Measurements from ENCODE around the gene ADAMTSL1.

The ADAMTSL1 gene

GRCh38 chr9:18611971-18612370 is 138.0 kb downstream of the ADAMTSL1 start:
- peak; percentile 67 for DNase-seq

- no peak for DNase-seq
Observed at GRCh38 chr9:18614116-18614515, 140.2 kb downstream of the ADAMTSL1 start.

GRCh38 chr9:18614651-18615050 is 140.7 kb downstream of the ADAMTSL1 start:
- DNase-seq = no peak

GRCh38 chr9:18616976-18617375 is 143.0 kb downstream of the ADAMTSL1 start:
- no peak for DNase-seq

- no peak for DNase-seq
Observed at GRCh38 chr9:18617759-18618158, 143.8 kb downstream of the ADAMTSL1 start.

GRCh38 chr9:18618862-18619261 is 144.9 kb downstream of the ADAMTSL1 start:
- no peak for DNase-seq

- DNase-seq = no peak
Observed at GRCh38 chr9:18622186-18622836, 148.4 kb downstream of the ADAMTSL1 start.

- DNase-seq = no peak
Observed at GRCh38 chr9:18623221-18624079, 149.5 kb downstream of the ADAMTSL1 start.

GRCh38 chr9:18626046-18626698 is 152.2 kb downstream of the ADAMTSL1 start:
- DNase-seq = no peak

GRCh38 chr9:18629136-18629535 is 155.2 kb downstream of the ADAMTSL1 start:
- DNase-seq = no peak

GRCh38 chr9:18632632-18633403 is 158.9 kb downstream of the ADAMTSL1 start:
- DNase-seq = no peak

- no peak for DNase-seq
Observed at GRCh38 chr9:18636781-18637180, 162.8 kb downstream of the ADAMTSL1 start.

GRCh38 chr9:18638371-18639249 is 164.7 kb downstream of the ADAMTSL1 start:
- DNase-seq = no peak

GRCh38 chr9:18639911-18640310 is 166.0 kb downstream of the ADAMTSL1 start:
- no peak for DNase-seq

GRCh38 chr9:18658804-18659705 is 185.1 kb downstream of the ADAMTSL1 start:
- no peak for DNase-seq

- no peak for DNase-seq
Observed at GRCh38 chr9:18660001-18660400, 186.0 kb downstream of the ADAMTSL1 start.

- no peak for DNase-seq
Observed at GRCh38 chr9:18662320-18662719, 188.4 kb downstream of the ADAMTSL1 start.

GRCh38 chr9:18665947-18666346 is 192.0 kb downstream of the ADAMTSL1 start:
- DNase-seq = no peak

GRCh38 chr9:18666348-18666747 is 192.4 kb downstream of the ADAMTSL1 start:
- no peak for DNase-seq

- DNase-seq = no peak
Observed at GRCh38 chr9:18666986-18667772, 193.2 kb downstream of the ADAMTSL1 start.
